Panc1 (cell line): ENCODE data around the gene DPP9.

Source experiments
- CTCF ChIP-seq: fragments of 450-650 bp; IDR thresholded peaks from 2 replicates; pipeline ENCODE4 v1.5.1; 2017; ENCODE audit warnings: mild to moderate bottlenecking
- POLR2AphosphoS5 ChIP-seq: IDR thresholded peaks from 2 replicates; pipeline ENCODE4 v1.6.1; 2012; ENCODE audit warnings: mild to moderate bottlenecking, low read depth, low read length, moderate library complexity
- REST ChIP-seq, 2 experiments: IDR thresholded peaks; 2 replicates each; pipeline ENCODE4 v1.6.1; 2011 to 2012; ENCODE audit warnings: low read depth in 2 of 2, control low read depth in 1 of 2, low read length in 1 of 2, mild to moderate bottlenecking in 1 of 2, moderate library complexity in 1 of 2; ENCODE audit not compliant: insufficient read depth in 1 of 2

GRCh38 chr19:4744451-4745174, 21.0 kb upstream of the DPP9 start:
- no peak for TF ChIP-seq CTCF
- TF ChIP-seq REST (IDR thresholded peaks at IDR 0.05; ENCODE audit: insufficient read depth in 1 of 2, low read depth in 2 of 2, low read length in 1 of 2), result no peak
- TF ChIP-seq POLR2AphosphoS5, result no peak
